ENCODE data around the gene GTF2F2. TPM values are rescaled to one million over a fixed set of nuclear protein-coding genes. Genes with fewer than 3 reads are reported as not detected.

The GTF2F2 gene
- total and polyA plus RNA-seq, 5 donors from 2014 or later, result 7.0 to 16.1 (median 9.7) TPM

DNA sequence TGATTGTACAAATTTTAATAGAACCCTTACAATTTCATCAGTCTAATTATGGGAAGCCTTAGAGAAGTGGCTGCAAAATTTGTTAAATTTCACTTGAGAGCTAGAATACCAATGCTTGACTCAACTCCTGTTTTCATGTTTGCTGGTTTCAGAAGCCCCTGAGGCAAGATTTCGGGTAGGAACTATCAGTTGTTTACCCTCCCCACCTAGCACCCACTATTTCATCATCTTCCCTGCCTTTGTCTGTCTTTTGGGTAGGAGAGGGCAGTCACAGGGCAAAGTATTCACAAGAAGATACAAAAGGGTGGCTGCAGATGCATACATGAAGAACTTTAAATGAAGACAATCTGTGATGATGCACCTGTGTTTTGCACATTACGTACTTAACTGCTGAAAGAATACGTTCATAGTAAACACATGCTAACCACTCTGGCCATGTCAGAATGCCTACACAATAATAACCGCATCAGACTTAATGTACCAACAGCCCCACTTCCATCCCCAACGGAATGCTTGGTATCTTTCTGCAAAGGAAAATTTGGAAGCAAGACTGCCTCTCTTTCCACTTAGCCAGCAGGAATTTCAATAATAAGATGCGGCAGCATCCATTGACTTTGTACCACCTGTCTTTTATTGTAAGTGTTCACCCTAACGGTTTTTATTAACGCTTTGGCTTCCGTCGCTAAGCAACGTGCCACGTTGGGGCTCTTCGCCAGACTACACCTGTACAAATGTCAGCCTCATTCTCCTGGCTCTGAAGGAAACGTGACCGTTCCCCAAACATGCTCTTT is 190.2 kb downstream of the GTF2F2 start:
- Histone ChIP-seq H3K27ac (ENCODE audit: insufficient read depth, low read length, poor library complexity, severe bottlenecking) (no peak overlapping the region), H3K4me1 (ENCODE audit: control insufficient read depth, insufficient read depth, low read length, poor library complexity, severe bottlenecking) (peaks cover 23% of the 10 kb centered on the region), H3K27me3 (ENCODE audit: control insufficient read depth, insufficient read depth, low read length) (peaks cover 7% of the 10 kb centered on the region), H3K36me3 (ENCODE audit: control insufficient read depth, insufficient read depth, low read length) (no peaks in the 10 kb centered on the region), H3K9me3 (ENCODE audit: control insufficient read depth in 2 of 2, low read length in 2 of 2) (no peaks in the 10 kb centered on the region), H3K4me3 (ENCODE audit: low read depth, low read length) (peak overlapping the region; percentile 79)
- H3K4me1 Mint-ChIP-seq, result peaks cover 0 to 20% (median 18%) of the 10 kb centered on the region in 4 donors
- peak overlapping the region; percentile 82 to 92 (median 89) for H3K4me3 Mint-ChIP-seq
- peaks cover 13% of the 10 kb centered on the region for H3K27me3 Mint-ChIP-seq
- H3K36me3 Mint-ChIP-seq, result no peaks in the 10 kb centered on the region
- DNase-seq, result no peak
- peaks cover 0 to 1% (median 0%) of the 10 kb centered on the region in 7 donors for H3K9me3 Mint-ChIP-seq
- no peak for ATAC-seq (ENCODE audit: low read depth in 2 of 2)
- peak overlapping the region in 2 of 3 donors; percentile 40 to 92 for H3K27ac Mint-ChIP-seq

DNA sequence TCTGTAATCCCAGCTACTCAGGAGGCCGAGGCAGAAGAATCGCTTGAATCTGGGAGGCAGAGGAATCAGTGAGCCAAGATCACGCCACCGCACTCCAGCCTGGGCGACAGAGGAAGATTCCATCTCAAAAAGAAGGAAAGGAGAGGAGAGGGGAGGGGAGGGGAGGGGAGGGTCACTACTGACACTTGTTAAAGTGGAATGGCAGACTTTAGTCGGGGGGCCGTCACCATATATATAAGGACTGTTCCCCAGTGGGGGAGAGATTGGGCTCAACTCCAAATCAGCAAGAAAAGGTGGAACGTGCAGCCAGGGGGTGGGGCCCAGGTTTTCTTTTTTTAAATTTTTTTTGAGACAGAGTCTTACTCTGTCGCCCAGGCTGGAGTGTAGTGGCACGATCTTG is 194.5 kb downstream of the GTF2F2 start:
- Mint-ChIP-seq H3K27ac (no peak overlapping the region), H3K9me3 (peaks cover 0 to 1% (median 0%) of the 10 kb centered on the region in 7 donors)
- no peak for ATAC-seq (ENCODE audit: low read depth in 2 of 2)

DNA sequence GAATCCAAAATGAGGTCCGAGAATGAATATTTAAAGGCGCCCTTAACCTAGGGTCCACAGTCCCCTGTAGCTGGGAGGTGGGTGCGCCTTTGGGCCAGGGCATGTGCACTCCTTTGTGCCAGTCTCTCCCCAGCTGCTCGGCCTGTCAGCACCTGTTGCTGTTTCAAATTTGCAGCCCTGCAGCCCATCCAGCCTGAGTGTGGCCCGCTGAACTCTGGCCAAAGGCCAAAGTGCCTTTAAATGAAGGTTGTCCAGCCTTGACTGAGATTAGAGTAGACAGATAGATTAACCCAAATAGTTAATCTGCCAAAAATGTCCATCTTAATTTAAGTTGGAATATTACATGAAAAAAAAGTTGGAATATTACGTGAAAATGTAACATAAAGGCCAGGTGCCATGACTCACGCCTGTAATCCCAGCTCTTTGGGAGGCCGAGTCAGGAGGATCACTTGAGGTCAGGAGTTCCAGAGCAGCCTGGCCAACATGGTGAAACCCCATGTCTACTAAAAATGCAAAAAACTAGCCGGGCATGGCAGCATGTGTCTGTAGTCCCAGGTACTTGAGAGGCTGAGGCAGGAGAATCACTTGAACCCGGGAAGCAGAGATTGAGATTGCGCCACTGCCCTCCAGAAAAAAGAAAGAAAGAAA is 195.3 kb downstream of the GTF2F2 start:
- peaks cover 0 to 1% (median 0%) of the 10 kb centered on the region in 7 donors for H3K9me3 Mint-ChIP-seq
- Histone ChIP-seq H3K4me1 (ENCODE audit: control insufficient read depth, insufficient read depth, low read length, poor library complexity, severe bottlenecking) (peaks cover 12% of the 10 kb centered on the region), H3K27ac (ENCODE audit: insufficient read depth, low read length, poor library complexity, severe bottlenecking) (no peak overlapping the region), H3K27me3 (ENCODE audit: control insufficient read depth, insufficient read depth, low read length) (no peaks in the 10 kb centered on the region), H3K36me3 (ENCODE audit: control insufficient read depth, insufficient read depth, low read length) (no peaks in the 10 kb centered on the region), H3K9me3 (ENCODE audit: control insufficient read depth in 2 of 2, low read length in 2 of 2) (no peaks in the 10 kb centered on the region), H3K4me3 (ENCODE audit: low read depth, low read length) (no peak overlapping the region)
- H3K27me3 Mint-ChIP-seq, result peaks cover 5% of the 10 kb centered on the region
- no peaks in the 10 kb centered on the region for H3K36me3 Mint-ChIP-seq
- peaks cover 0 to 9% (median 8%) of the 10 kb centered on the region in 4 donors for H3K4me1 Mint-ChIP-seq
- no peak for ATAC-seq (ENCODE audit: low read depth in 2 of 2)
- H3K27ac Mint-ChIP-seq, result no peak overlapping the region
- H3K4me3 Mint-ChIP-seq, result no peak overlapping the region
- no peak for DNase-seq

More for the DNA sequence above, 194.5 kb downstream of the GTF2F2 start:
- H3K36me3 ChIP-seq (ENCODE audit: control insufficient read depth, insufficient read depth, low read length), result no peaks in the 10 kb centered on the region
- no peaks in the 10 kb centered on the region for H3K9me3 ChIP-seq (ENCODE audit: control insufficient read depth in 2 of 2, low read length in 2 of 2)
- H3K4me1 ChIP-seq (ENCODE audit: control insufficient read depth, insufficient read depth, low read length, poor library complexity, severe bottlenecking), result peaks cover 16% of the 10 kb centered on the region
- peaks cover 0 to 14% (median 12%) of the 10 kb centered on the region in 4 donors for H3K4me1 Mint-ChIP-seq
- DNase-seq, result no peak
- H3K27me3 ChIP-seq (ENCODE audit: control insufficient read depth, insufficient read depth, low read length), result no peaks in the 10 kb centered on the region
- H3K27me3 Mint-ChIP-seq, result peaks cover 8% of the 10 kb centered on the region
- H3K4me3 Mint-ChIP-seq, result no peak overlapping the region
- no peak overlapping the region for H3K4me3 ChIP-seq (ENCODE audit: low read depth, low read length)
- H3K36me3 Mint-ChIP-seq, result no peaks in the 10 kb centered on the region
- no peak overlapping the region for H3K27ac ChIP-seq (ENCODE audit: insufficient read depth, low read length, poor library complexity, severe bottlenecking)

DNA sequence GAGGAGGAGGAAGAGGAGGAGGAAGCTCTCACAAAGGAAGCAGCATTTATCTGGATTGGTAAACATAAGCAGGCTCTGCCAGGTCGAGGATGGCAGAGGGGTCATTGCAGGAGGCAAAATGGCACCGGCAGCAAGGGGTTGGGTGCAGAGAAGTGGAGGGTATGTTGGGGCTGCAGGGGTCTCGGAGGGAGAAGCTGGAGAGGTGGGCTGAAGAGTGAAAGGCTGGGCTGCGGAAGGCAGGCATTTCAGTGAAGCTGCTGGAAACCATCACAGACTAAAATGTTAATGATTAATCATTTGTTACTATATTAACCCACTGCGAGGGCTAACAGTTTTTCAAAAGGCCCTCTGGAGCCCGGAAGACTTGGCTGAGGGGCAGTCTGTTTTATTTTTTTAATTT is 196.0 kb downstream of the GTF2F2 start:
- no peak for ATAC-seq (ENCODE audit: low read depth in 2 of 2)
- peaks cover 0 to 3% (median 1%) of the 10 kb centered on the region in 4 donors for H3K4me1 Mint-ChIP-seq

DNA sequence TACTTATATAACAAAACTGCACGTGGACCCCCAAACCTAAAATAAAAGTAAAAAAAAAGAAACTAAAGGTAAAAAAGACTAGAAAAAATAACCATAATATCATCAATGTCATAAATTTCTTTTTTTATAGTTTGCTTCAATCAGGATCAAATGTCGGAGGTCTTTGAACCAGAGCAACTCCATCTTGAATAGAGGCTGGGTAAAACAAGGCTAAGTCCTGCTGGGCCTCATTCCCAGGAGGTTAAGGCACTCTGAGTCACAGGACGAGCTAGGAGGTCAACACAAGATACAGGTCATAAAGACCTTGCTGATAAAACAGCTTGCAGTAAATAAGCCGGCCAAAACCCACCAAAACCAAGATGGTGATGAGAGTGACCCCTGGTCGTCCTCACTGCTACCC is 196.7 kb downstream of the GTF2F2 start:
- Mint-ChIP-seq H3K27me3 (peaks cover 5% of the 10 kb centered on the region), H3K4me3 (no peak overlapping the region), H3K9me3 (no peaks in the 10 kb centered on the region), H3K4me1 (no peaks in the 10 kb centered on the region), H3K36me3 (no peaks in the 10 kb centered on the region), H3K27ac (no peak overlapping the region)
- ATAC-seq (ENCODE audit: low read depth in 2 of 2) (no peak), DNase-seq (no peak)
- Histone ChIP-seq H3K4me3 (ENCODE audit: low read depth, low read length) (no peak overlapping the region), H3K36me3 (ENCODE audit: control insufficient read depth, insufficient read depth, low read length) (no peaks in the 10 kb centered on the region), H3K27me3 (ENCODE audit: control insufficient read depth, insufficient read depth, low read length) (no peaks in the 10 kb centered on the region), H3K4me1 (ENCODE audit: control insufficient read depth, insufficient read depth, low read length, poor library complexity, severe bottlenecking) (no peaks in the 10 kb centered on the region), H3K9me3 (ENCODE audit: control insufficient read depth in 2 of 2, low read length in 2 of 2) (no peaks in the 10 kb centered on the region), H3K27ac (ENCODE audit: insufficient read depth, low read length, poor library complexity, severe bottlenecking) (no peak overlapping the region)

More for the DNA sequence above, 196.0 kb downstream of the GTF2F2 start:
- Histone ChIP-seq H3K4me3 (ENCODE audit: low read depth, low read length) (no peak overlapping the region), H3K27me3 (ENCODE audit: control insufficient read depth, insufficient read depth, low read length) (no peaks in the 10 kb centered on the region), H3K27ac (ENCODE audit: insufficient read depth, low read length, poor library complexity, severe bottlenecking) (no peak overlapping the region), H3K4me1 (ENCODE audit: control insufficient read depth, insufficient read depth, low read length, poor library complexity, severe bottlenecking) (peaks cover 6% of the 10 kb centered on the region), H3K36me3 (ENCODE audit: control insufficient read depth, insufficient read depth, low read length) (no peaks in the 10 kb centered on the region), H3K9me3 (ENCODE audit: control insufficient read depth in 2 of 2, low read length in 2 of 2) (no peaks in the 10 kb centered on the region)
- peaks cover 5% of the 10 kb centered on the region for H3K27me3 Mint-ChIP-seq
- H3K27ac Mint-ChIP-seq, result peak overlapping the region in 1 of 3 donors; percentile 76
- no peaks in the 10 kb centered on the region for H3K9me3 Mint-ChIP-seq
- no peak for DNase-seq
- H3K4me3 Mint-ChIP-seq, result no peak overlapping the region
- no peaks in the 10 kb centered on the region for H3K36me3 Mint-ChIP-seq

DNA sequence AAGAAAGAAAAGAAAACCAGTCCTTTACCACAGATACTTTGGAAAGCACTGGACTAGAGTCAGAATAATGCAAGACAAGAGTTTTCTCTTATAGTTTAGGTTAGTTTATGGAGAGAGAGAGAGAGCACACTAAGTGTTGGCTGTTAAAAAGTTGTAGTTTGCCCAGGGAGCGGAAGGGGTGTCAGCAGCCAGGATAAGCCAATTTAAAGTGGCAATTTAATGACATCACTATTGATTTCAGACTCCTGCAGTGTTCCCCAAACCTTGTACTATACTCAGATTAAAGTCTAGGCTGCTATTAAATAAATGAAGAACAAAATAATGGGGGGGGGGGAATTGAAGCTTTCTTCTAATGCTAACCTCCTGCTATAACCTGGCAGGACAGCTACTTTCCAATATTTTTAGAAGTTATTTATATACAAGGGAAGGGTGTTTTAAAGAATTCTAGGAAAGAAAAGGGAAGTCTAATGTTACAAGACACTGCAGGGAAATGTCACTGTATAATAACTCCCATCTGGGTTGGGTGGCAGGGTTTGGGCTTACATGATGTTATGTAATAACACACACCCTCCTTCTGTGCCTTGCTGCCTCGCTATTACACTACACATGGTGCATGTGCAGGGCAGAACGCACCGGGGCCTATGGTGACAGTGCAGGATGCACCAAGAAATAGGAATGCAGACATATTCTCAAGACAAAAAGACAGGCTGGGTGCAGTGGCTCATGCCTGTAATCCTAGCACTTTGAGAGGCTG is 200.7 kb downstream of the GTF2F2 start:
- DNase-seq (no peak), ATAC-seq (ENCODE audit: low read depth in 2 of 2) (no peak)
- H3K4me1 Mint-ChIP-seq, result peaks cover 0 to 5% (median 4%) of the 10 kb centered on the region in 4 donors
- H3K36me3 ChIP-seq (ENCODE audit: control insufficient read depth, insufficient read depth, low read length), result no peaks in the 10 kb centered on the region
- H3K4me3 Mint-ChIP-seq, result no peak overlapping the region
- H3K4me3 ChIP-seq (ENCODE audit: low read depth, low read length), result no peak overlapping the region
- H3K27ac Mint-ChIP-seq, result peak overlapping the region in 1 of 3 donors; percentile 71
- H3K4me1 ChIP-seq (ENCODE audit: control insufficient read depth, insufficient read depth, low read length, poor library complexity, severe bottlenecking), result no peaks in the 10 kb centered on the region
- H3K27ac ChIP-seq (ENCODE audit: insufficient read depth, low read length, poor library complexity, severe bottlenecking), result no peak overlapping the region
- H3K36me3 Mint-ChIP-seq, result no peaks in the 10 kb centered on the region
- H3K27me3 ChIP-seq (ENCODE audit: control insufficient read depth, insufficient read depth, low read length), result no peaks in the 10 kb centered on the region
- H3K9me3 Mint-ChIP-seq, result no peaks in the 10 kb centered on the region
- H3K9me3 ChIP-seq (ENCODE audit: control insufficient read depth in 2 of 2, low read length in 2 of 2), result no peaks in the 10 kb centered on the region
- H3K27me3 Mint-ChIP-seq, result no peaks in the 10 kb centered on the region

DNA sequence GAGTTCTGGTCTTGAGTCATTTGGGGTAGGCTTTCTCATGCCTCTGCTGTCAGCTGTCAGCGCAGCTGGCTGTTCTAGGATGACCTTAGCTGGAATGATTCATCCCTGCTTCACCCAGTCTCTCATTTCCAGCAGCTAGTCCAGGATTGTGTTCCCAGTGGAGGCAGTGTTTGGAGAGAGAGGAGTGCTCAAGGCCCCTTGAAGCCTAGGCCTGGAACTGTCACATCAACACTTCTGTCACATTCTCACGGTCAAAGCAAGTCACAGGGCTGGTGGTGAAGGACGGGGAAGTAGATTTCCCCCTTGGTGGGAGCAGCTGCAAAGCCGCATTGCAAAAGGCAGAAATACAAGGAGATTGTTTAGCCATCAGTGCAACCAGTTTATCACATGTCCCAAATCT is 205.5 kb downstream of the GTF2F2 start:
- H3K9me3 ChIP-seq (ENCODE audit: control insufficient read depth in 2 of 2, low read length in 2 of 2), result no peaks in the 10 kb centered on the region
- H3K27me3 Mint-ChIP-seq, result no peaks in the 10 kb centered on the region
- H3K4me1 ChIP-seq (ENCODE audit: control insufficient read depth, insufficient read depth, low read length, poor library complexity, severe bottlenecking), result peaks cover 20% of the 10 kb centered on the region
- no peak overlapping the region for H3K27ac ChIP-seq (ENCODE audit: insufficient read depth, low read length, poor library complexity, severe bottlenecking)
- H3K4me3 ChIP-seq (ENCODE audit: low read depth, low read length), result no peak overlapping the region
- H3K27me3 ChIP-seq (ENCODE audit: control insufficient read depth, insufficient read depth, low read length), result no peaks in the 10 kb centered on the region
- ATAC-seq (ENCODE audit: low read depth in 2 of 2), result no peak
- peak overlapping the region in 1 of 3 donors; percentile 20 for H3K27ac Mint-ChIP-seq
- H3K9me3 Mint-ChIP-seq, result no peaks in the 10 kb centered on the region
- no peak overlapping the region for H3K4me3 Mint-ChIP-seq
- peaks cover 15 to 38% (median 24%) of the 10 kb centered on the region in 4 donors for H3K4me1 Mint-ChIP-seq
- H3K36me3 Mint-ChIP-seq, result no peaks in the 10 kb centered on the region
- no peaks in the 10 kb centered on the region for H3K36me3 ChIP-seq (ENCODE audit: control insufficient read depth, insufficient read depth, low read length)
- DNase-seq, result no peak
